ENCODE measurements around the gene MIA.
A peak's percentile ranks its signal among the peaks of the same experiment; 100 is the strongest.
"Not testable (repeated sequence)": the region's sequence is repeated elsewhere in the genome, so short reads cannot be mapped to it uniquely, and the experiment has no call there.

Gene MIA

GRCh38 chr19:40808497-40808896 lies 33.2 kb downstream of the MIA start:
- TF ChIP-seq CTCF (conservative IDR thresholded peaks at IDR 0.05; ENCODE audit: control insufficient read depth, insufficient read depth, low read depth, low read length): no peak
- no peak overlapping the region for H3K4me3 ChIP-seq (ENCODE audit: control insufficient read depth, low read depth, low read length)

GRCh38 chr19:40809358-40810086 lies 34.2 kb downstream of the MIA start:
- no peak for DNase-seq (ENCODE audit: low read depth)
- no peak overlapping the region for H3K4me3 ChIP-seq (ENCODE audit: control insufficient read depth, low read depth, low read length)
- no peak for TF ChIP-seq CTCF (conservative IDR thresholded peaks at IDR 0.05; ENCODE audit: control insufficient read depth, insufficient read depth, low read depth, low read length)

More at GRCh38 chr19:40808497-40808896, 33.2 kb downstream of the MIA start:
- no peak for DNase-seq (ENCODE audit: low read depth)

DNA sequence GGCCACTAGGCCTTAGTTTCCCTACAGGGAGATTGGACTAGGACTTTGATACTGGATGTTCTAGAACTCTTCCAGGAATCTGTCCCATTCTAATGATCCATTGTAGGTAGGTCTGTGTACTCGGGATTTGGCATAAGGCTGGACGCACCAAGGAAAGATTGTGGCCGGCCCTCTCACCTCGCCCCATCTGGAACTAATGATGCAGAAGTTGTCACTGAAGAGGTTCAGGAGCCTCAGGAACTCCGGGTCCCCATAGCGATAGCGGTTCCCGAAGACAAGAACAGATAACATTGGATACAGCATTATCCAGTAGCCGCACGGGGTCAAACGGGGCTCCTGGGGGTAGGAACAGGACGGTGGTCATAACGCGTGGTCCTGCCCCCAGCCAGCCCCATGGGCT lies 34.8 kb downstream of the MIA start:
- H3K4me3 ChIP-seq (ENCODE audit: control insufficient read depth, low read depth, low read length): no peak overlapping the region
- no peak for DNase-seq (ENCODE audit: low read depth)
- no peak for TF ChIP-seq CTCF (conservative IDR thresholded peaks at IDR 0.05; ENCODE audit: control insufficient read depth, insufficient read depth, low read depth, low read length)

DNA sequence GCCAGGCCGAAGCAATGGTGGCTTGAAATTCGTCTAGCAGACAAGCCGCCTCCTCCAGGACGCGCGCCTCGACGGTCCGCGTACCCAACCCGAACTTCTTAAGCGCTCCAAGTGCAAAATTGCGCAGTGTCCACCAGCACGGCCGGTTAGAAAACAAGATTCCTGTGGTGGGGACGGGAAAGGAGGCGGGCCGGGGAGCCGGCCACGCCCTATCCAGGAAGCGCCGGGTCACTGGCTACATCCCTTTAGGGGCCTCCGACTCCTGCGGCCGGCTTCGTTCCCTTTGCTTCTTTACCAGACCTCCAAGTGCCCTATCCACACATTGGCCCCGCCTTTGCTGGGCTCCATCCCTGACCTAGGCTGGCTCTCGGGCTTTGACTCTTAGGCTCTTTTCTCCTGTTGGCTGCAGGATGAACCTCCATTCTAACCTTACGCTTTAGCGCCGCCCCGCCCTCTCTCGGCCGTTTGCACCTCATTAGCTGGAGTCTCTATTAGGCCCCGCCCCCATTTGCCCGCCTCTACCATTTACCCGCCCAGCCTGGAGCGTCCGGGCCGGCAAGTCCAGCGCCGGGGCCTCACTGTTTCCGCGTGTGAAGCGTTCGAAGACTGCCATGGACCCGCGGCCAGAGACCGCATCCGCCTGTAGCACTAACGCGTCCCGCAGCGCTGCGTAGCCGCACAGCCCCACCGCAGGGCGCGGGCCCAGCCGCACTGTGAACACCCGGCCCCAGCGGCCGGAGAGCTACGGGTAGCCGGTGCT lies 35.5 kb downstream of the MIA start:
- peak overlapping the region; percentile 46 for H3K4me3 ChIP-seq (ENCODE audit: control insufficient read depth, low read depth, low read length)
- DNase-seq (ENCODE audit: low read depth): peak; percentile 80

GRCh38 chr19:40811478-40812341 lies 36.4 kb downstream of the MIA start:
- TF ChIP-seq CTCF (conservative IDR thresholded peaks at IDR 0.05; ENCODE audit: control insufficient read depth, insufficient read depth, low read depth, low read length): no peak
- no peak overlapping the region for H3K4me3 ChIP-seq (ENCODE audit: control insufficient read depth, low read depth, low read length)
- no peak for DNase-seq (ENCODE audit: low read depth)

DNA sequence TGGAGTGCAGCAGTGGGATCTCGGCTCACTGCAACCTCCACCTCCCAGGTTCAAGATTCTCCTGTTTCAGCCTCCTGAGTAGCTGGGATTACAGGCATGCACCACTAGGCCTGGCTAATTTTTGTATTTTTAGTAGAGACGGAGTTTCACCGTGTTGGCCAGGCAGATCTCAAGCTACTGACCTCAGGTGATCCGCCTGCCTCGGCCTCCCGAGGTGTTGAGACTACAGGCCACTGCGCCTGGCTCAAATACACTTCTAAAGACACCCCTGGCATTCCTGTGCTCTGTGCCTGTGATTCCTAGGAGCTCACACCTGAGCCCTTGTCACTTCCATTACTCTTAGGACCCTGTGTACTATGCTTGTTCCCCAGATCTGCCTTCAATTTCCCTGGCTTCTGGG lies 37.2 kb downstream of the MIA start:
- not testable (repeated sequence) for DNase-seq (ENCODE audit: low read depth); H3K4me3 ChIP-seq (ENCODE audit: control insufficient read depth, low read depth, low read length)

DNA sequence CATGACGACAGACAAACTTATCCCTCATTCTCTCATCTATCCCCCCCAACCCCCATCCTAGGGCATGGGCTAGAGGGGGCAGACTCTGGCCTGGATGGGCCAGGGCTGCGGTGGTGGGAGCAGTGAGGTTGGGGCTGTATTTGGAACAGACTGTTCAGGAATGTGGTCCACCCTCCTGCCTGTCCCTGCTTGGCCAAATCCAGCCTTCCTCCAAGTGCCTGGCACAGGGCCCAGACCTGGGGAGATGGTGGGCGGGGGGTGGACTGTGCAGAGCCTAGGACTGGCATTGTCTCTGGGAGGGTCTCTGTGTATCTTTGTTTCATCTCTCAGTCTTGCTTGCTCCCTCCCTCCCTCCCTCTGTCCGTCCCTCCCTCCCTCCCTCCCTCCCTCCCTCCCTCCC lies 37.9 kb downstream of the MIA start:
- TF ChIP-seq CTCF (conservative IDR thresholded peaks at IDR 0.05; ENCODE audit: control insufficient read depth, insufficient read depth, low read depth, low read length): no peak
- H3K4me3 ChIP-seq (ENCODE audit: control insufficient read depth, low read depth, low read length): no peak overlapping the region
- DNase-seq (ENCODE audit: low read depth): no peak

Data from fibroblast of mammary gland (primary cell).